BLaER1 treated with 17β-estradiol and CSF1 and Interleukin-3, amounts not matched to agents 10 nM and 100 nM (cell line): Measurements from ENCODE around the gene AUTS2.

Experiments used
- H3K27ac ChIP-seq, 11 experiments: shearing (Covaris generic); formaldehyde crosslinking; 2 replicates each; pipeline ENCODE4 v1.8.1; 2022
- H3K27me3 ChIP-seq, 11 experiments: shearing (Covaris generic); formaldehyde crosslinking; 2 replicates each; pipeline ENCODE4 v1.8.1; 2022
- H3K36me3 ChIP-seq, 11 experiments: shearing (Covaris generic); formaldehyde crosslinking; 2 replicates each; pipeline ENCODE4 v1.8.1; 2022
- H3K4me1 ChIP-seq, 10 experiments: shearing (Covaris generic); formaldehyde crosslinking; 2 replicates each; pipeline ENCODE4 v1.8.1; 2022
- H3K4me2 ChIP-seq, 11 experiments: shearing (Covaris generic); formaldehyde crosslinking; 2 replicates each; pipeline ENCODE4 v1.8.1; 2022
- H3K4me3 ChIP-seq, 10 experiments: shearing (Covaris generic); formaldehyde crosslinking; 2 replicates each; pipeline ENCODE4 v1.8.1; 2022
- H3K9ac ChIP-seq, 11 experiments: shearing (Covaris generic); formaldehyde crosslinking; 2 replicates each; pipeline ENCODE4 v1.8.1; 2022
- H3K9me3 ChIP-seq, 11 experiments: shearing (Covaris generic); formaldehyde crosslinking; replicated peaks in 1 of 11; 2 replicates each; pipeline ENCODE4 v1.8.1; 2022
- H4K20me1 ChIP-seq, 11 experiments: shearing (Covaris generic); formaldehyde crosslinking; 2 replicates each; pipeline ENCODE4 v1.8.1; 2022
- Cebpa-rat ChIP-seq, 11 experiments: shearing (Covaris generic); IDR thresholded peaks; 2 replicates each; pipeline ENCODE4 v1.8.1; 2022

AUTS2 gene

DNA sequence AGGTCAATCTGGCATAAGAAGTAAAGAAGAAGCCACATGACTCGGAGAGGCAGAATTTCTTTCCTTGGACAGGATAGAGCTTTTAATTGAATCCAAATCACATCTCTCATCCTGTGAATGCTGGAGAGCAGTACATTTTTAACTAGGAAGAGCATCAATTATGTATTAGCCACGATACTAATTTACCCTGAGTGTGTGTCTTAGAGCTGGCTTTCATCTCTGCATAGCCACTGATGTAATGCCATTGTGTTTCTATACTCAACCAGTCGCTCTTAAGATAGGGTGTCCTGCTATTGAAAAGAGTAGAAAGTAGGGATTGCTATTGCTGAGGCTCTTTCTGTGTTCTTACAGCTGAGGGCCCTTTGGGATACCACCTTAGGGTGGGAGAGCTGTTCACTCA, 280.3 kb downstream of the AUTS2 start:
- Histone ChIP-seq H3K4me2 (no peak overlapping the region), H3K36me3 (peaks cover 0 to 12% (median 0%) of the 10 kb centered on the region in 11 experiments; a peak in 2 of 22 replicates), H3K4me1 (peaks cover 0 to 22% (median 15%) of the 10 kb centered on the region in 10 experiments; a peak in 13 of 20 replicates), H3K9me3 (no peaks in the 10 kb centered on the region; a peak in 2 of 22 replicates), H3K9ac (no peak overlapping the region), H4K20me1 (peaks cover 0 to 53% (median 30%) of the 10 kb centered on the region in 11 experiments; a peak in 13 of 22 replicates), H3K27me3 (no peaks in the 10 kb centered on the region), H3K4me3 (no peak overlapping the region), H3K27ac (no peak overlapping the region)
- no peak for TF ChIP-seq Cebpa-rat (IDR thresholded peaks at IDR 0.05)

DNA sequence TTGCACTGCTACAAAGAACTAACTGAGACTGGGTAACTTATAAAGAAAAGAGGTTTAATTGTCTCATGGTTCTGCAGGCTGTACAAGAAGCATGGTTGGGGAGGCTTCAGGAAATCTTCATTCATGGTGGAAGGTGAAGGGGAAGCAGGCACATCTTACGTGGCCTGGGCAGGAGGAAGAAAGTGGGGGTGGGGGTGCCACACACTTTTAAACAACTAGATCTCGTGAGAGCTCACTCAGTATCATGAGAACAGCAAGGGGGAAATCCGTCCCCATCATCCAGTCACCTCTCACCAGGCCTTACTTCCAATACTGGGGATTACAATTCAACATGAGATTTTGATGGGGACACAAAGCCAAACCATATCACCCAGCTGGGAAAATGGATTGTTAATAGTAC, 281.7 kb downstream of the AUTS2 start:
- H4K20me1 ChIP-seq, result peaks cover 0 to 54% (median 24%) of the 10 kb centered on the region in 11 experiments; a peak in 13 of 22 replicates
- no peak overlapping the region for H3K27ac ChIP-seq
- no peak overlapping the region for H3K4me3 ChIP-seq
- no peak for TF ChIP-seq Cebpa-rat (IDR thresholded peaks at IDR 0.05)
- peak overlapping the region in 7 of 11 experiments; percentile 2 to 32 (median 22); a peak in 7 of 22 replicates for H3K4me2 ChIP-seq
- H3K9ac ChIP-seq, result no peak overlapping the region
- no peaks in the 10 kb centered on the region for H3K9me3 ChIP-seq
- H3K36me3 ChIP-seq, result peaks cover 0 to 13% (median 0%) of the 10 kb centered on the region in 11 experiments; a peak in 2 of 22 replicates
- H3K4me1 ChIP-seq, result peaks cover 0 to 22% (median 15%) of the 10 kb centered on the region in 10 experiments; a peak in 13 of 20 replicates
- H3K27me3 ChIP-seq, result no peaks in the 10 kb centered on the region

- Histone ChIP-seq H3K4me3 (no peak overlapping the region), H3K4me1 (peaks cover 0 to 22% (median 15%) of the 10 kb centered on the region in 10 experiments; a peak in 13 of 20 replicates), H3K9me3 (no peaks in the 10 kb centered on the region), H3K4me2 (peak overlapping the region in 3 of 11 experiments; percentile 22 to 32 (median 28); a peak in 1 of 22 replicates), H3K36me3 (peaks cover 0 to 13% (median 0%) of the 10 kb centered on the region in 11 experiments; a peak in 2 of 22 replicates), H3K9ac (no peak overlapping the region), H4K20me1 (peaks cover 0 to 54% (median 24%) of the 10 kb centered on the region in 11 experiments; a peak in 13 of 22 replicates), H3K27ac (no peak overlapping the region), H3K27me3 (no peaks in the 10 kb centered on the region)
- no peak for TF ChIP-seq Cebpa-rat (IDR thresholded peaks at IDR 0.05)
Observed at GRCh38 chr7:69880840-69881239, 282.6 kb downstream of the AUTS2 start.

GRCh38 chr7:69882269-69882668, 284.0 kb downstream of the AUTS2 start:
- Histone ChIP-seq H3K4me3 (no peak overlapping the region), H3K9ac (no peak overlapping the region), H4K20me1 (peaks cover 0 to 54% (median 24%) of the 10 kb centered on the region in 11 experiments; a peak in 13 of 22 replicates), H3K36me3 (peaks cover 0 to 13% (median 0%) of the 10 kb centered on the region in 11 experiments; a peak in 2 of 22 replicates), H3K27me3 (no peaks in the 10 kb centered on the region), H3K4me1 (peaks cover 0 to 22% (median 15%) of the 10 kb centered on the region in 10 experiments; a peak in 13 of 20 replicates), H3K9me3 (no peaks in the 10 kb centered on the region), H3K27ac (no peak overlapping the region), H3K4me2 (no peak overlapping the region)
- no peak for TF ChIP-seq Cebpa-rat (IDR thresholded peaks at IDR 0.05)

- Histone ChIP-seq H3K4me1 (peaks cover 0 to 22% (median 14%) of the 10 kb centered on the region in 10 experiments; a peak in 12 of 20 replicates), H3K27me3 (no peaks in the 10 kb centered on the region), H3K4me3 (no peak overlapping the region), H3K9me3 (no peaks in the 10 kb centered on the region), H3K9ac (no peak overlapping the region), H3K27ac (no peak overlapping the region), H4K20me1 (peaks cover 0 to 51% (median 17%) of the 10 kb centered on the region in 11 experiments; a peak in 11 of 22 replicates), H3K4me2 (no peak overlapping the region), H3K36me3 (peaks cover 0 to 13% (median 0%) of the 10 kb centered on the region in 11 experiments; a peak in 2 of 22 replicates)
- TF ChIP-seq Cebpa-rat (IDR thresholded peaks at IDR 0.05), result no peak
Observed at GRCh38 chr7:69883399-69883891, 285.2 kb downstream of the AUTS2 start.

- Histone ChIP-seq H3K4me3 (no peak overlapping the region), H3K27ac (no peak overlapping the region), H3K27me3 (no peaks in the 10 kb centered on the region), H3K36me3 (peaks cover 0 to 13% (median 0%) of the 10 kb centered on the region in 11 experiments; a peak in 2 of 22 replicates), H3K9ac (no peak overlapping the region), H3K4me1 (peaks cover 0 to 22% (median 15%) of the 10 kb centered on the region in 10 experiments; a peak in 11 of 20 replicates), H3K4me2 (no peak overlapping the region), H3K9me3 (no peaks in the 10 kb centered on the region), H4K20me1 (peaks cover 0 to 47% (median 11%) of the 10 kb centered on the region in 11 experiments; a peak in 11 of 22 replicates)
- TF ChIP-seq Cebpa-rat (IDR thresholded peaks at IDR 0.05), result no peak
Observed at GRCh38 chr7:69885431-69885830, 287.2 kb downstream of the AUTS2 start.

DNA sequence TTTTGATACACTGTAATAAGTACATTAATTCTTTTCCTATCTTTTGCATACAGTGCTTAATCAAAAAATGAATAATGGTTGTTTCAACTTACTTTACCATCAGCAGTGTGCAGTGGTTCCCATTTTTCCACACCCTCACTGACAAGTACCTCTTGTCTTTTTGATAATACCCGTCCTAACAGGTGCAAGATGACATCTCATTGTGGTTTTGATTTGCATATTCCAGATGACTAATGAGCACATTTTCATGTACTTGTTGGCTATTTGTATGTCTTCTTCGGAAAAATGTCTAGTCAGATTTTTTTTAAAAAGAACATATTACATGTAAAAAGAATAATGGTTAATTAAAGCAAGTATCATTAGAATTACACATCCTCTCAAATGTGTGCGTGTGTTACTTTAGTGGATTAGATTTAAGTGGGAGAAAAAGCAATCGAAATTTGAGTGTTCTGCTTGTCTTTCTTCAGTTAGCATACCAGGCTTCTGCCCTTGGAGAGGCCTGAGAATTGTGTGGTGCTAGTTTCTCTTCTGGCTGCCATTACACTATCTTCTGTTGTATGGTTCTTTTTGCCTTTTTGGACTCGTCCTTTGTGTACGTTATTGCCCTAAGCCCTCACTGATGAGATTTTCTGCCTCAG, 291.2 kb downstream of the AUTS2 start:
- no peaks in the 10 kb centered on the region for H3K9me3 ChIP-seq
- H4K20me1 ChIP-seq, result peaks cover 6 to 61% (median 23%) of the 10 kb centered on the region in 11 experiments; a peak in 18 of 22 replicates
- H3K9ac ChIP-seq, result no peak overlapping the region
- no peak overlapping the region for H3K27ac ChIP-seq
- no peaks in the 10 kb centered on the region for H3K36me3 ChIP-seq
- H3K27me3 ChIP-seq, result no peaks in the 10 kb centered on the region
- H3K4me2 ChIP-seq, result peak overlapping the region in 3 of 11 experiments; percentile 1 to 15 (median 3); a peak in 3 of 22 replicates
- no peak for TF ChIP-seq Cebpa-rat (IDR thresholded peaks at IDR 0.05)
- H3K4me1 ChIP-seq, result peaks cover 0 to 37% (median 18%) of the 10 kb centered on the region in 10 experiments; a peak in 10 of 20 replicates
- no peak overlapping the region for H3K4me3 ChIP-seq

GRCh38 chr7:69889976-69890351, 291.7 kb downstream of the AUTS2 start:
- Histone ChIP-seq H3K4me2 (peak overlapping the region in 1 of 11 experiments; percentile 3; a peak in 3 of 22 replicates), H4K20me1 (peaks cover 6 to 65% (median 27%) of the 10 kb centered on the region in 11 experiments; a peak in 18 of 22 replicates), H3K4me3 (no peak overlapping the region), H3K27ac (no peak overlapping the region), H3K9me3 (no peaks in the 10 kb centered on the region), H3K4me1 (peaks cover 0 to 38% (median 18%) of the 10 kb centered on the region in 10 experiments; a peak in 10 of 20 replicates), H3K27me3 (no peaks in the 10 kb centered on the region), H3K36me3 (no peaks in the 10 kb centered on the region), H3K9ac (no peak overlapping the region)
- no peak for TF ChIP-seq Cebpa-rat (IDR thresholded peaks at IDR 0.05)

GRCh38 chr7:69892790-69893189, 294.5 kb downstream of the AUTS2 start:
- no peak overlapping the region for H3K27ac ChIP-seq
- TF ChIP-seq Cebpa-rat (IDR thresholded peaks at IDR 0.05), result no peak
- H3K36me3 ChIP-seq, result no peaks in the 10 kb centered on the region
- H3K4me2 ChIP-seq, result no peak overlapping the region
- H4K20me1 ChIP-seq, result peaks cover 6 to 75% (median 29%) of the 10 kb centered on the region in 11 experiments; a peak in 18 of 22 replicates
- no peaks in the 10 kb centered on the region for H3K27me3 ChIP-seq
- H3K4me1 ChIP-seq, result peaks cover 0 to 60% (median 31%) of the 10 kb centered on the region in 10 experiments; a peak in 12 of 20 replicates
- H3K9ac ChIP-seq, result no peak overlapping the region
- no peak overlapping the region for H3K4me3 ChIP-seq
- peaks cover 0 to 8% (median 4%) of the 10 kb centered on the region in 11 experiments; a peak in 6 of 22 replicates for H3K9me3 ChIP-seq
